ENCODE measurements around the gene MEIOB. TPM values are rescaled to one million over a fixed set of nuclear protein-coding genes. Genes with fewer than 3 reads are reported as not detected.
"Not testable (repeated sequence)": the region's sequence is repeated elsewhere in the genome, so short reads cannot be mapped to it uniquely, and the experiment has no call there.

Gene MEIOB
- total RNA-seq, 1 experiment from 2014 or later: not detected

GRCh38 chr16:1877089-1877488, 5.1 kb upstream of the MEIOB start:
- no peak overlapping the region for H3K27ac Mint-ChIP-seq (ENCODE audit: unreplicated experiment)
- no TSS peak for BruUV-seq (replicated peaks)
- CTCF ChIA-PET: no interaction called here
- H3K4me1 Mint-ChIP-seq (ENCODE audit: low read depth, unreplicated experiment): no peaks in the 10 kb centered on the region
- peaks cover 2% of the 10 kb centered on the region for H3K9me3 Mint-ChIP-seq (ENCODE audit: low read depth, unreplicated experiment)
- H3K4me3 Mint-ChIP-seq (ENCODE audit: low read depth, unreplicated experiment): no peak overlapping the region
- DNase-seq: no peak
- H3K36me3 Mint-ChIP-seq (ENCODE audit: insufficient read depth, unreplicated experiment): no peaks in the 10 kb centered on the region
- peaks cover 41% of the 10 kb centered on the region for H3K27me3 Mint-ChIP-seq (ENCODE audit: unreplicated experiment)
- intact Hi-C loops (cut with micrococcal nuclease; ENCODE audit: unreplicated experiment): no loop called here
- TF ChIP-seq CTCF (IDR thresholded peaks at IDR 0.05; ENCODE audit: unreplicated experiment): no peak

GRCh38 chr16:1876468-1876867, 4.5 kb upstream of the MEIOB start:
- Mint-ChIP-seq H3K36me3 (ENCODE audit: insufficient read depth, unreplicated experiment) (no peaks in the 10 kb centered on the region), H3K4me3 (ENCODE audit: low read depth, unreplicated experiment) (no peak overlapping the region), H3K27ac (ENCODE audit: unreplicated experiment) (no peak overlapping the region), H3K9me3 (ENCODE audit: low read depth, unreplicated experiment) (peaks cover 2% of the 10 kb centered on the region), H3K27me3 (ENCODE audit: unreplicated experiment) (peaks cover 41% of the 10 kb centered on the region), H3K4me1 (ENCODE audit: low read depth, unreplicated experiment) (no peaks in the 10 kb centered on the region)
- no peak for TF ChIP-seq CTCF (IDR thresholded peaks at IDR 0.05; ENCODE audit: unreplicated experiment)
- intact Hi-C loops (cut with micrococcal nuclease; ENCODE audit: unreplicated experiment): no loop called here
- CTCF ChIA-PET: interaction anchor here (0.6 kb wide), 1 partner anchor 269 kb away, joined by 3 read pairs; no protein-coding TSS in a partner anchor
- BruUV-seq (replicated peaks): no TSS peak
- no peak for DNase-seq

GRCh38 chr16:1876066-1876465, 4.1 kb upstream of the MEIOB start:
- H3K36me3 Mint-ChIP-seq (ENCODE audit: insufficient read depth, unreplicated experiment); H3K9me3 Mint-ChIP-seq (ENCODE audit: low read depth, unreplicated experiment); H3K4me3 Mint-ChIP-seq (ENCODE audit: low read depth, unreplicated experiment); H3K27ac Mint-ChIP-seq (ENCODE audit: unreplicated experiment); H3K4me1 Mint-ChIP-seq (ENCODE audit: low read depth, unreplicated experiment); DNase-seq; BruUV-seq (replicated peaks); intact Hi-C loops (cut with micrococcal nuclease; ENCODE audit: unreplicated experiment): not testable (repeated sequence)
- CTCF ChIA-PET: interaction anchor here (0.6 kb wide), 1 partner anchor 270 kb away, joined by 3 read pairs; no protein-coding TSS in a partner anchor
- peaks cover 41% of the 10 kb centered on the region for H3K27me3 Mint-ChIP-seq (ENCODE audit: unreplicated experiment)

GRCh38 chr16:1874854-1875253, 2.9 kb upstream of the MEIOB start:
- no peak for TF ChIP-seq CTCF (IDR thresholded peaks at IDR 0.05; ENCODE audit: unreplicated experiment)
- H3K27me3 Mint-ChIP-seq (ENCODE audit: unreplicated experiment): peaks cover 41% of the 10 kb centered on the region

GRCh38 chr16:1870365-1871082, 1.4 kb downstream of the MEIOB start:
- Mint-ChIP-seq H3K9me3 (ENCODE audit: low read depth, unreplicated experiment) (peaks cover 2% of the 10 kb centered on the region), H3K36me3 (ENCODE audit: insufficient read depth, unreplicated experiment) (no peaks in the 10 kb centered on the region), H3K27me3 (ENCODE audit: unreplicated experiment) (peaks cover 10% of the 10 kb centered on the region), H3K4me3 (ENCODE audit: low read depth, unreplicated experiment) (no peak overlapping the region), H3K4me1 (ENCODE audit: low read depth, unreplicated experiment) (peaks cover 13% of the 10 kb centered on the region), H3K27ac (ENCODE audit: unreplicated experiment) (peak overlapping the region; percentile 18)
- BruUV-seq (replicated peaks): no TSS peak
- CTCF ChIA-PET: interaction anchor here (0.6 to 1.1 kb wide), 2 partner anchors 61 to 882 kb away, joined by 3 to 4 read pairs; partner anchors contain the start of gene SRRM2
- DNase-seq: no peak
- intact Hi-C loops (cut with micrococcal nuclease; ENCODE audit: unreplicated experiment): no loop called here
- TF ChIP-seq CTCF (IDR thresholded peaks at IDR 0.05; ENCODE audit: unreplicated experiment): no peak

More at GRCh38 chr16:1874854-1875253, 2.9 kb upstream of the MEIOB start:
- no TSS peak for BruUV-seq (replicated peaks)
- intact Hi-C loops (cut with micrococcal nuclease; ENCODE audit: unreplicated experiment): no loop called here
- peaks cover 2% of the 10 kb centered on the region for H3K9me3 Mint-ChIP-seq (ENCODE audit: low read depth, unreplicated experiment)
- CTCF ChIA-PET: interaction anchor here (1.1 to 1.5 kb wide), 2 partner anchors 10 to 49 kb away, joined by 4 to 5 read pairs; no protein-coding TSS in a partner anchor
- no peak overlapping the region for H3K27ac Mint-ChIP-seq (ENCODE audit: unreplicated experiment)
- no peak for DNase-seq
- H3K36me3 Mint-ChIP-seq (ENCODE audit: insufficient read depth, unreplicated experiment): no peaks in the 10 kb centered on the region
- H3K4me1 Mint-ChIP-seq (ENCODE audit: low read depth, unreplicated experiment): peaks cover 13% of the 10 kb centered on the region
- H3K4me3 Mint-ChIP-seq (ENCODE audit: low read depth, unreplicated experiment): no peak overlapping the region

Measured in Calu3 (cell line).